H1 (cell line): Measurements from ENCODE around the gene CREBL2. TPM values are rescaled to one million over a fixed set of nuclear protein-coding genes. Genes with fewer than 3 reads are reported as not detected.
"Not testable (repeated sequence)": the region's sequence is repeated elsewhere in the genome, so short reads cannot be mapped to it uniquely, and the experiment has no call there.

Source experiments
- CTCF ChIA-PET: fragments of 300-600 bp; sonication (Branson Sonifier 250); formaldehyde crosslinking; loops from one replicate; lab custom pipeline; 2021; ENCODE audit not compliant: partially characterized antibody; lab: Charles Lee
- POLR2A ChIA-PET: fragments of 300-600 bp; sonication (Branson Sonifier 250); formaldehyde crosslinking; loops from one replicate; lab custom pipeline; 2021; ENCODE audit warnings: inconsistent platforms; ENCODE audit not compliant: partially characterized antibody; lab: Charles Lee
- DNase-seq, 2 experiments: peaks; one replicate each; pipeline versions ENCODE4 v3.0.0 to v3.0.0-alpha.2; 2010 to 2022; ENCODE audit warnings: low spot score in 2 of 2, low read depth in 1 of 2, mixed read lengths in 1 of 2
- FAIRE-seq: peaks from 2 replicates; lab custom pipeline; 2011; peaks lifted over from hg19 to GRCh38; lab: Jason Lieb, UNC
- H2AFZ ChIP-seq: 2 replicates; pipeline ENCODE4 v1.8.1; 2012; ENCODE audit warnings: low read length, inconsistent platforms
- H2AK5ac ChIP-seq: 2 replicates; pipeline ENCODE4 v1.6.1; 2013; ENCODE audit warnings: low read depth, low read length
- H2BK120ac ChIP-seq: replicated peaks from 2 replicates; pipeline ENCODE3; 2013; ENCODE audit warnings: low read depth, low read length, inconsistent platforms
- H2BK12ac ChIP-seq: 2 replicates; pipeline ENCODE4 v1.6.1; 2013; ENCODE audit warnings: low read depth, low read length
- H2BK15ac ChIP-seq: 2 replicates; pipeline ENCODE4 v1.6.1; 2013; ENCODE audit warnings: low read length
- H2BK20ac ChIP-seq: 2 replicates; pipeline ENCODE4 v1.6.1; 2013; ENCODE audit warnings: low read length
- H2BK5ac ChIP-seq: 2 replicates; pipeline ENCODE4 v1.6.1; 2013; ENCODE audit warnings: low read depth, low read length
- H3K14ac ChIP-seq: 2 replicates; pipeline ENCODE4 v1.6.1; 2013; ENCODE audit warnings: inconsistent platforms; ENCODE audit not compliant: insufficient read length
- H3K18ac ChIP-seq: 2 replicates; pipeline ENCODE4 v1.6.1; 2013; ENCODE audit warnings: low read length; ENCODE audit errors: extremely low read depth
- H3K23ac ChIP-seq: 2 replicates; pipeline ENCODE4 v1.6.1; 2013; ENCODE audit warnings: inconsistent platforms; ENCODE audit not compliant: insufficient read length
- H3K23me2 ChIP-seq: 2 replicates; pipeline ENCODE4 v1.6.1; 2013; ENCODE audit warnings: low read depth, low read length
- H3K27ac ChIP-seq: 2 replicates; pipeline ENCODE4 v1.6.1; 2011; ENCODE audit warnings: low read depth, low read length, inconsistent platforms
- H3K27me3 ChIP-seq, 4 experiments: replicated peaks in 1 of 4; 1 replicate in 1 of 4; 2 replicates in 3 of 4; pipeline versions ENCODE4 v1.6.1 to v1.8.1; 2011 to 2013; ENCODE audit warnings: low read length in 3 of 4, mild to moderate bottlenecking in 3 of 4, inconsistent platforms in 2 of 4, mixed read lengths in 2 of 4, moderate library complexity in 1 of 4; ENCODE audit not compliant: control insufficient read depth in 3 of 4, insufficient read depth in 3 of 4; ENCODE audit errors: extremely low read depth in 1 of 4
- H3K36me3 ChIP-seq, 4 experiments: 2 replicates each; pipeline versions ENCODE4 v1.6.1 to v1.8.1; 2011 to 2013; ENCODE audit warnings: mild to moderate bottlenecking in 4 of 4, low read length in 3 of 4, moderate library complexity in 2 of 4, control low read depth in 1 of 4, inconsistent platforms in 1 of 4; ENCODE audit not compliant: insufficient read depth in 4 of 4, control insufficient read depth in 2 of 4
- H3K4ac ChIP-seq: replicated peaks from 2 replicates; pipeline ENCODE3; 2013; ENCODE audit warnings: low read length, low read depth, mixed read lengths, inconsistent platforms; ENCODE audit not compliant: insufficient read length
- H3K4me1 ChIP-seq, 4 experiments: replicated peaks in 1 of 4; 1 replicate in 1 of 4; 2 replicates in 3 of 4; pipeline versions ENCODE4 v1.6.1 to v1.8.1; 2011 to 2013; ENCODE audit warnings: low read length in 3 of 4, inconsistent platforms in 2 of 4, mixed read lengths in 1 of 4; ENCODE audit not compliant: insufficient read depth in 4 of 4, control insufficient read depth in 3 of 4
- H3K4me2 ChIP-seq, 2 experiments: 2 replicates each; pipeline versions ENCODE4 v1.6.1 to v1.8.1; 2011 to 2013; ENCODE audit warnings: low read depth in 2 of 2, low read length in 2 of 2, control low read depth in 1 of 2, inconsistent platforms in 1 of 2, mild to moderate bottlenecking in 1 of 2; ENCODE audit not compliant: insufficient read depth in 1 of 2
- H3K4me3 ChIP-seq, 4 experiments: fragments of 200-600, 300-600 bp in 1 of 4; sonication (generic), shearing (Covaris generic), sonication (Bioruptor Twin) in 1 of 4; 2 replicates each; pipeline versions ENCODE4 v1.5.1 to v1.8.1; 2011 to 2016; ENCODE audit warnings: low read length in 4 of 4, low read depth in 3 of 4, control low read depth in 2 of 4, inconsistent platforms in 2 of 4, mild to moderate bottlenecking in 2 of 4, mixed read lengths in 1 of 4, moderate library complexity in 1 of 4; ENCODE audit not compliant: insufficient read depth in 2 of 4; ENCODE audit errors: extremely low read depth in 1 of 4
- H3K56ac ChIP-seq: replicated peaks from 2 replicates; pipeline ENCODE3; 2013; ENCODE audit warnings: low read depth, mild to moderate bottlenecking, mixed read lengths, low read length, inconsistent platforms; ENCODE audit not compliant: insufficient read length
- H3K79me1 ChIP-seq: 2 replicates; pipeline ENCODE4 v1.6.1; 2013; ENCODE audit warnings: low read depth, low read length, control low read depth
- H3K79me2 ChIP-seq, 2 experiments: 2 replicates each; pipeline versions ENCODE4 v1.6.1 to v1.8.1; 2012 to 2013; ENCODE audit warnings: low read length in 2 of 2, mild to moderate bottlenecking in 2 of 2, inconsistent platforms in 1 of 2; ENCODE audit not compliant: insufficient read depth in 2 of 2, control insufficient read depth in 1 of 2
- H3K9ac ChIP-seq, 4 experiments: replicated peaks in 1 of 4; 1 replicate in 1 of 4; 2 replicates in 3 of 4; pipeline versions ENCODE4 v1.6.1 to v1.8.1; 2011 to 2013; ENCODE audit warnings: low read depth in 3 of 4, low read length in 3 of 4, control low read depth in 2 of 4, mild to moderate bottlenecking in 2 of 4, moderate library complexity in 2 of 4, inconsistent platforms in 1 of 4; ENCODE audit errors: extremely low read depth in 1 of 4
- H3K9me3 ChIP-seq, 2 experiments: 2 replicates each; pipeline versions ENCODE4 v1.6.1 to v1.8.1; 2012 to 2013; ENCODE audit warnings: mild to moderate bottlenecking in 2 of 2, moderate library complexity in 2 of 2, control low read depth in 1 of 2, inconsistent platforms in 1 of 2, low read depth in 1 of 2, low read length in 1 of 2, mixed read lengths in 1 of 2; ENCODE audit not compliant: insufficient read depth in 2 of 2
- H4K20me1 ChIP-seq, 2 experiments: replicated peaks in 1 of 2; 2 replicates each; pipeline versions ENCODE3 to v1.8.1; 2011 to 2013; ENCODE audit warnings: inconsistent platforms in 2 of 2, low read length in 2 of 2, mild to moderate bottlenecking in 1 of 2; ENCODE audit not compliant: insufficient read depth in 2 of 2, control insufficient read depth in 1 of 2
- H4K5ac ChIP-seq: 2 replicates; pipeline ENCODE4 v1.6.1; 2013; ENCODE audit warnings: low read length, low read depth, mixed read lengths, inconsistent platforms; ENCODE audit not compliant: insufficient read length
- H4K8ac ChIP-seq: 2 replicates; pipeline ENCODE4 v1.8.0; 2013; ENCODE audit warnings: mild to moderate bottlenecking, moderate library complexity, low read length, inconsistent platforms; ENCODE audit not compliant: insufficient read depth; ENCODE audit errors: extremely low read depth
- H4K91ac ChIP-seq: replicated peaks from 2 replicates; pipeline ENCODE3; 2013; ENCODE audit warnings: low read length, mixed read lengths, inconsistent platforms; ENCODE audit not compliant: insufficient read length
- WGBS, 2 experiments: shearing (Covaris generic) in 1 of 2; methylation state at CpG; one replicate each; pipeline versions ENCODE4 v1.1.6 to v1.1.7; 2013 to 2015; ENCODE audit warnings: low lambda C conversion rate in 2 of 2, mixed read lengths in 2 of 2, inconsistent platforms in 1 of 2, low coverage in 1 of 2, missing lambda C conversion rate in 1 of 2; ENCODE audit not compliant: insufficient replicate concordance in 2 of 2, insufficient coverage in 1 of 2, insufficient read length in 1 of 2; ENCODE audit errors: extremely low coverage in 1 of 2, missing lambda C conversion rate in 1 of 2; 5-methylcytosine and 5-hydroxymethylcytosine counted together
- polyA plus RNA-seq, 7 experiments: library from polyadenylated mRNA; depleted of rRNA in 3 of 7; stranded (reverse) in 5 of 7; unstranded in 2 of 7; fragments of >200 nt in 5 of 7; fragments of 200-250 nt in 2 of 7; gene quantifications; 1 replicate in 5 of 7; 2 replicates in 1 of 7; 4 replicates in 1 of 7; pipeline versions ENCODE4 v1.2.1 to v1.2.3, GENCODE V29; 2011 to 2013; ENCODE audit warnings: missing spikeins in 2 of 7, mixed read lengths in 2 of 7
- total RNA-seq: library from RNA; stranded (reverse); fragmentation: NEBNext Ultra II Directional; extraction: Animal tissue kit (Norgen Biotek cat#: 25700); gene quantifications from 2 replicates; pipeline ENCODE4 v1.2.1, GENCODE V29; 2021

Gene CREBL2
- total and polyA plus RNA-seq, 2 of the 8 experiments (the other 6 are each of a cell fraction or from before 2014, with no cell fraction given) = 9.8 to 18.3 TPM

GRCh38 chr12:12588436-12588835 is 23.2 kb upstream of the CREBL2 start:
- CTCF ChIA-PET = interaction anchor here (0.7 to 1.4 kb wide), 2 partner anchors 57 to 149 kb away, joined by 3 to 4 read pairs; no protein-coding TSS in a partner anchor
- WGBS, 2 experiments = 88% methylated on average over 3 of the region's 3 CpGs; no CpG with 5 or more reads in 1 of the 2 experiments
- not testable (repeated sequence) for H3K4ac ChIP-seq

More at GRCh38 chr12:12588436-12588835, 23.2 kb upstream of the CREBL2 start:
- H3K14ac ChIP-seq, H3K56ac ChIP-seq, H2AFZ ChIP-seq, H3K27me3 ChIP-seq, H3K23ac ChIP-seq, H3K4me3 ChIP-seq, H2BK20ac ChIP-seq, H2BK12ac ChIP-seq, H2AK5ac ChIP-seq, H2BK120ac ChIP-seq, H3K4me1 ChIP-seq, H3K79me1 ChIP-seq, H3K36me3 ChIP-seq, H4K20me1 ChIP-seq, H4K8ac ChIP-seq, H3K27ac ChIP-seq, H2BK5ac ChIP-seq, H3K79me2 ChIP-seq, H4K5ac ChIP-seq, DNase-seq, H3K4me2 ChIP-seq, H3K9me3 ChIP-seq, FAIRE-seq, H2BK15ac ChIP-seq, H4K91ac ChIP-seq, H3K18ac ChIP-seq, H3K9ac ChIP-seq: not testable (repeated sequence)
- peaks cover 12% of the 10 kb centered on the region; the same call in 1 of the 2 replicates for H3K23me2 ChIP-seq
- POLR2A ChIA-PET = interaction anchor here (0.9 to 3.1 kb wide), 3 partner anchors 12 to 211 kb away, joined by 3 to 9 read pairs (median 4); no protein-coding TSS in a partner anchor
